PC-3 (cell line): ENCODE data around the gene ARMC12.

Experiments
- EZH2 ChIP-seq: fragments of 300-600 bp; sonication (generic); IDR thresholded peaks from one replicate; pipeline ENCODE4 v1.6.1; 2017; ENCODE audit warnings: antibody characterized with exemption, mild to moderate bottlenecking, low read length; ENCODE audit not compliant: unreplicated experiment
- EZH2phosphoT487 ChIP-seq: fragments of 300-600 bp; sonication (generic); IDR thresholded peaks from 2 replicates; pipeline ENCODE4 v1.6.1; 2018; ENCODE audit warnings: mild to moderate bottlenecking, antibody characterized with exemption, low read length, borderline replicate concordance
- TF ChIP-seq, protein P1 (sequence below): fragments of 300-600 bp; sonication (generic); conservative IDR thresholded peaks from 2 replicates; pipeline ENCODE4 v1.5.1; 2017; ENCODE audit warnings: antibody characterized with exemption, low read depth, mild to moderate bottlenecking, low read length

- TF ChIP-seq, protein P1, sequence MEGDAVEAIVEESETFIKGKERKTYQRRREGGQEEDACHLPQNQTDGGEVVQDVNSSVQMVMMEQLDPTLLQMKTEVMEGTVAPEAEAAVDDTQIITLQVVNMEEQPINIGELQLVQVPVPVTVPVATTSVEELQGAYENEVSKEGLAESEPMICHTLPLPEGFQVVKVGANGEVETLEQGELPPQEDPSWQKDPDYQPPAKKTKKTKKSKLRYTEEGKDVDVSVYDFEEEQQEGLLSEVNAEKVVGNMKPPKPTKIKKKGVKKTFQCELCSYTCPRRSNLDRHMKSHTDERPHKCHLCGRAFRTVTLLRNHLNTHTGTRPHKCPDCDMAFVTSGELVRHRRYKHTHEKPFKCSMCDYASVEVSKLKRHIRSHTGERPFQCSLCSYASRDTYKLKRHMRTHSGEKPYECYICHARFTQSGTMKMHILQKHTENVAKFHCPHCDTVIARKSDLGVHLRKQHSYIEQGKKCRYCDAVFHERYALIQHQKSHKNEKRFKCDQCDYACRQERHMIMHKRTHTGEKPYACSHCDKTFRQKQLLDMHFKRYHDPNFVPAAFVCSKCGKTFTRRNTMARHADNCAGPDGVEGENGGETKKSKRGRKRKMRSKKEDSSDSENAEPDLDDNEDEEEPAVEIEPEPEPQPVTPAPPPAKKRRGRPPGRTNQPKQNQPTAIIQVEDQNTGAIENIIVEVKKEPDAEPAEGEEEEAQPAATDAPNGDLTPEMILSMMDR = no peak
- no peak for TF ChIP-seq EZH2phosphoT487
- no peak for TF ChIP-seq EZH2
These were observed 11.0 kb downstream of the ARMC12 start for GRCh38 chr6:35747877-35748276.
